GM18519 (cell line): ENCODE results near the gene KCNRG.
"Not testable (repeated sequence)": the region's sequence is repeated elsewhere in the genome, so short reads cannot be mapped to it uniquely, and the experiment has no call there.

Experiments used
- ATAC-seq: cut with Tn5 transposase; IDR thresholded peaks from one replicate; pipeline ENCODE4 v1.9.1; 2021; ENCODE audit warnings: mild to moderate bottlenecking, moderate library complexity; ENCODE audit not compliant: unreplicated experiment, low FRiP score

KCNRG gene

GRCh38 chr13:50015258-50015657 is at the start of gene KCNRG:
KCNRG (plus strand) TSS chr13:50015444; CDS start chr13:50015494, 50 bp downstream.
- ATAC-seq, result no peak

GRCh38 chr13:49967456-49967855 is 47.8 kb upstream of the KCNRG start:
- no peak for ATAC-seq

GRCh38 chr13:49972709-49973108 is 42.5 kb upstream of the KCNRG start:
- no peak for ATAC-seq

GRCh38 chr13:49975826-49976225 is 39.4 kb upstream of the KCNRG start:
- ATAC-seq, result no peak

GRCh38 chr13:49976314-49977258 is 38.7 kb upstream of the KCNRG start:
- no peak for ATAC-seq

GRCh38 chr13:49977992-49978391 is 37.3 kb upstream of the KCNRG start:
- no peak for ATAC-seq

- ATAC-seq, result no peak
Measured at GRCh38 chr13:49980266-49980665, 35.0 kb upstream of the KCNRG start.

- no peak for ATAC-seq
Measured at GRCh38 chr13:49985129-49985528, 30.1 kb upstream of the KCNRG start.

GRCh38 chr13:49986471-49986870 is 28.8 kb upstream of the KCNRG start:
- ATAC-seq, result no peak

- not testable (repeated sequence) for ATAC-seq
Measured at GRCh38 chr13:49990612-49991011, 24.6 kb upstream of the KCNRG start.

- no peak for ATAC-seq
Measured at GRCh38 chr13:49993111-49993510, 22.1 kb upstream of the KCNRG start.

- ATAC-seq, result no peak
Measured at GRCh38 chr13:49993666-49994065, 21.6 kb upstream of the KCNRG start.

GRCh38 chr13:49995625-49996101 is 19.6 kb upstream of the KCNRG start:
- ATAC-seq, result no peak

- ATAC-seq, result peak; percentile 33
Measured at GRCh38 chr13:49996161-49996915, 18.9 kb upstream of the KCNRG start.

GRCh38 chr13:49996951-49997895 is 18.0 kb upstream of the KCNRG start, which contains the start of gene TRIM13:
TRIM13 (plus strand) TSS chr13:49997042; CDS start chr13:50011941, 14,899 bp downstream.
- ATAC-seq, result peak; percentile 66

GRCh38 chr13:49997955-49998354 is 17.3 kb upstream of the KCNRG start:
- ATAC-seq, result no peak

GRCh38 chr13:49998714-49999624 is 16.3 kb upstream of the KCNRG start:
- ATAC-seq, result no peak

GRCh38 chr13:50001287-50001686 is 14.0 kb upstream of the KCNRG start:
- ATAC-seq, result no peak
